Stimulated activated CD4-positive, alpha-beta T cell treated with anti-CD3 and anti-CD28 coated beads, TNF-alpha, amount 100 ng/mL, for 1 hour (primary cell): ENCODE measurements around the gene KDM2B.

Source experiments
- DNase-seq, 3 donors: peaks; one replicate each; pipeline ENCODE4 v3.0.0-alpha.2; 2020; ENCODE audit warnings: low read depth in 3 of 3, low spot score in 1 of 3

The KDM2B gene

GRCh38 chr12:121465921-121466793, 114.7 kb downstream of the KDM2B start:
- peak in 1 of 3 donors; percentile 19 for DNase-seq

GRCh38 chr12:121464331-121464730, 116.5 kb downstream of the KDM2B start:
- DNase-seq, result no peak

- no peak for DNase-seq
Observed at GRCh38 chr12:121461048-121461447, 119.8 kb downstream of the KDM2B start.

GRCh38 chr12:121456551-121456950, 124.3 kb downstream of the KDM2B start:
- no peak for DNase-seq

GRCh38 chr12:121455766-121456420, 124.9 kb downstream of the KDM2B start:
- DNase-seq, result no peak

- no peak for DNase-seq
Observed at GRCh38 chr12:121454921-121455320, 125.9 kb downstream of the KDM2B start.

GRCh38 chr12:121453629-121454028, 127.2 kb downstream of the KDM2B start:
- DNase-seq, result no peak

GRCh38 chr12:121452985-121453360, 127.8 kb downstream of the KDM2B start:
- no peak for DNase-seq

- no peak for DNase-seq
Observed at GRCh38 chr12:121452340-121452984, 128.4 kb downstream of the KDM2B start.

- DNase-seq, result no peak
Observed at GRCh38 chr12:121451961-121452339, 128.9 kb downstream of the KDM2B start.

GRCh38 chr12:121448771-121449315, 132.0 kb downstream of the KDM2B start:
- no peak for DNase-seq

GRCh38 chr12:121446750-121447149, 134.1 kb downstream of the KDM2B start:
- DNase-seq, result no peak

- no peak for DNase-seq
Observed at GRCh38 chr12:121444842-121445202, 136.0 kb downstream of the KDM2B start.

GRCh38 chr12:121443911-121444841, 136.6 kb downstream of the KDM2B start:
- DNase-seq, result no peak

GRCh38 chr12:121443193-121443870, 137.5 kb downstream of the KDM2B start:
- DNase-seq, result peak in 2 of 3 donors; percentile 22 to 72

GRCh38 chr12:121442028-121442948, 138.5 kb downstream of the KDM2B start:
- DNase-seq, result no peak

GRCh38 chr12:121441555-121441954, 139.3 kb downstream of the KDM2B start:
- no peak for DNase-seq

- DNase-seq, result no peak
Observed at GRCh38 chr12:121440768-121441167, 140.1 kb downstream of the KDM2B start.

GRCh38 chr12:121439715-121440114, 141.1 kb downstream of the KDM2B start:
- DNase-seq, result no peak
